Chondrocyte (in vitro differentiated cells): ENCODE data around the gene NOP14. TPM values are rescaled to one million over a fixed set of nuclear protein-coding genes. Genes with fewer than 3 reads are reported as not detected.
"Not testable (repeated sequence)": the region's sequence is repeated elsewhere in the genome, so short reads cannot be mapped to it uniquely, and the experiment has no call there.

Source experiments
- DNase-seq: peaks from one replicate; pipeline ENCODE4 v3.0.0; 2021; ENCODE audit warnings: mixed read lengths, low spot score
- H3K27ac Mint-ChIP-seq: one replicate; pipeline ENCODE4 v1.8.0; 2021; ENCODE audit warnings: mild to moderate bottlenecking, moderate library complexity, mixed read lengths; ENCODE audit not compliant: unreplicated experiment
- H3K27me3 Mint-ChIP-seq: 2 replicates; pipeline ENCODE4 v1.8.0; 2021; ENCODE audit warnings: low read depth, mixed read lengths
- H3K36me3 Mint-ChIP-seq: 2 replicates; pipeline ENCODE4 v1.8.0; 2021; ENCODE audit warnings: low read depth, mixed read lengths
- H3K4me1 Mint-ChIP-seq: 2 replicates; pipeline ENCODE4 v1.8.0; 2021; ENCODE audit warnings: low read depth, mild to moderate bottlenecking, mixed read lengths
- H3K4me3 Mint-ChIP-seq: one replicate; pipeline ENCODE4 v1.8.0; 2021; ENCODE audit warnings: mild to moderate bottlenecking, moderate library complexity, mixed read lengths; ENCODE audit not compliant: unreplicated experiment
- H3K9me3 Mint-ChIP-seq: 2 replicates; pipeline ENCODE4 v1.8.0; 2021; ENCODE audit warnings: low read depth, mixed read lengths
- CTCF ChIP-seq: fragments of 200-600 bp; sonication (generic); IDR thresholded peaks from 2 replicates; pipeline ENCODE4 v1.5.0; 2021; ENCODE audit warnings: antibody characterized with exemption, mild to moderate bottlenecking, moderate library complexity
- total RNA-seq: library from RNA; stranded (reverse); gene quantifications from 3 replicates; pipeline ENCODE4 v1.2.1, GENCODE V29; 2021

Gene NOP14
- total RNA-seq, 1 donor from 2014 or later, result 22.2 TPM

GRCh38 chr4:3007724-3008123 is 44.5 kb upstream of the NOP14 start:
- no peaks in the 10 kb centered on the region for H3K27me3 Mint-ChIP-seq
- no peak for DNase-seq
- H3K27ac Mint-ChIP-seq, result no peak overlapping the region
- TF ChIP-seq CTCF, result no peak
- peaks cover 2% of the 10 kb centered on the region for H3K36me3 Mint-ChIP-seq
- H3K9me3 Mint-ChIP-seq, result no peaks in the 10 kb centered on the region
- peaks cover 8% of the 10 kb centered on the region for H3K4me1 Mint-ChIP-seq
- no peak overlapping the region for H3K4me3 Mint-ChIP-seq

GRCh38 chr4:2996415-2996814 is 33.2 kb upstream of the NOP14 start:
- TF ChIP-seq CTCF, result no peak
- peaks cover 1% of the 10 kb centered on the region for H3K36me3 Mint-ChIP-seq
- no peaks in the 10 kb centered on the region for H3K4me1 Mint-ChIP-seq
- no peak for DNase-seq
- H3K9me3 Mint-ChIP-seq, result no peaks in the 10 kb centered on the region
- H3K27me3 Mint-ChIP-seq, result no peaks in the 10 kb centered on the region
- no peak overlapping the region for H3K4me3 Mint-ChIP-seq
- H3K27ac Mint-ChIP-seq, result no peak overlapping the region

GRCh38 chr4:2995546-2996265 is 32.5 kb upstream of the NOP14 start:
- no peak overlapping the region for H3K27ac Mint-ChIP-seq
- no peaks in the 10 kb centered on the region for H3K4me1 Mint-ChIP-seq
- H3K9me3 Mint-ChIP-seq, result no peaks in the 10 kb centered on the region
- H3K4me3 Mint-ChIP-seq, result no peak overlapping the region
- peaks cover 1% of the 10 kb centered on the region for H3K36me3 Mint-ChIP-seq
- DNase-seq, result no peak
- H3K27me3 Mint-ChIP-seq, result no peaks in the 10 kb centered on the region
- TF ChIP-seq CTCF, result no peak

GRCh38 chr4:2994917-2995316 is 31.7 kb upstream of the NOP14 start:
- DNase-seq, result no peak
- no peaks in the 10 kb centered on the region for H3K9me3 Mint-ChIP-seq
- peaks cover 1% of the 10 kb centered on the region for H3K36me3 Mint-ChIP-seq
- TF ChIP-seq CTCF, result no peak
- peak overlapping the region; percentile 27 for H3K27ac Mint-ChIP-seq
- H3K4me3 Mint-ChIP-seq, result no peak overlapping the region
- H3K27me3 Mint-ChIP-seq, result no peaks in the 10 kb centered on the region
- no peaks in the 10 kb centered on the region for H3K4me1 Mint-ChIP-seq

- no peaks in the 10 kb centered on the region for H3K27me3 Mint-ChIP-seq
- no peaks in the 10 kb centered on the region for H3K4me1 Mint-ChIP-seq
- no peak overlapping the region for H3K27ac Mint-ChIP-seq
- no peaks in the 10 kb centered on the region for H3K9me3 Mint-ChIP-seq
- H3K4me3 Mint-ChIP-seq, result no peak overlapping the region
- TF ChIP-seq CTCF, result no peak
- no peak for DNase-seq
- H3K36me3 Mint-ChIP-seq, result peaks cover 5% of the 10 kb centered on the region
Measured at GRCh38 chr4:2991243-2991642, 28.0 kb upstream of the NOP14 start.

- H3K4me1 Mint-ChIP-seq, H3K27ac Mint-ChIP-seq, H3K9me3 Mint-ChIP-seq, DNase-seq, H3K27me3 Mint-ChIP-seq, H3K36me3 Mint-ChIP-seq, H3K4me3 Mint-ChIP-seq: not testable (repeated sequence)
Measured at GRCh38 chr4:2983715-2984114, 20.5 kb upstream of the NOP14 start.
